ENCODE data around the gene ATG14. TPM values are rescaled to one million over a fixed set of nuclear protein-coding genes. Genes with fewer than 3 reads are reported as not detected.
"Not testable (repeated sequence)": the region's sequence is repeated elsewhere in the genome, so short reads cannot be mapped to it uniquely, and the experiment has no call there.

The ATG14 gene
- polyA plus RNA-seq, 1 donor = 15.1 TPM

DNA sequence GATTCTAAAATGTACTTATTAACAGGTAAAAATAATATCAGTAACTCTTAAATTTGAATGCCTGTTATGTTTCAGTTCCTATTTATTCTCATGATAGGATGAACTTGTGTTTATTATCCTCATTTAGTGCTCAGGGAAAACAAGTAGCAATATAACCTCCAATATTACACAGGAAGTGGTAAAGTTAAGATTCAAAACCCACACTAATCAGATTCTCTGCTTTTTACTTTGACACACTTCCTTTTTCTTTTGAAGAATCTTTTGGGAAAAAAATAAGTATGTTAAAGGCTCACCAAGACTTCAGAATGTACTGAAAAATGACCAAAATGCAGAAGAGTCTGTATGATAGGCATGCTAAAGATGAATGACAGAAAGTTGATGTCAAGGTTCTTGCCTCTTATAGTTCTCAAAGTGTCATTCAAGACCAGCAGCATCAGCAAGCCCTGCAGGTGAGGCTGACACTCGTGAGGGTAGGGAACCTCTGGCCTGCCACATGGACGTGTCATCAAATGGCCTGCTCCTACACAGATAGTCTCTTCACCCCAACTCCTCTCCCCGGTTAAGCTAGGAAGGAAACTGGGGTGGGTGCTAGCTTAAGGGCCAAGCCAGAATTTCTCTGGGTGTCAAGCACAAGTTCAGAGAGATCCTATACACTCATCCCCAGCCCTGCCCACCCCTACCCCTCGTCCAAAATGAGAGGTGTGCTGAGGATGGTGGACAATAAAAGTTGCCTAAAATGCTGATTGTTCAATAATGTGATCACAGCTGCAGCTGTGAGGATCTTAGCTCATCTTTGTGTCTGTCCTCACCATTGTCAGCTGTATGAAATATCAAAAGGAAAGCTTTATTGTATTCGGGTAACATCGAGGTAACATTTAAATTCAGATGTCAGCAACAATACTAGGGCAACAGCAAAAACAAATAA, 22.5 kb upstream of the ATG14 start:
- DNase-seq (ENCODE audit: low read depth) = no peak

DNA sequence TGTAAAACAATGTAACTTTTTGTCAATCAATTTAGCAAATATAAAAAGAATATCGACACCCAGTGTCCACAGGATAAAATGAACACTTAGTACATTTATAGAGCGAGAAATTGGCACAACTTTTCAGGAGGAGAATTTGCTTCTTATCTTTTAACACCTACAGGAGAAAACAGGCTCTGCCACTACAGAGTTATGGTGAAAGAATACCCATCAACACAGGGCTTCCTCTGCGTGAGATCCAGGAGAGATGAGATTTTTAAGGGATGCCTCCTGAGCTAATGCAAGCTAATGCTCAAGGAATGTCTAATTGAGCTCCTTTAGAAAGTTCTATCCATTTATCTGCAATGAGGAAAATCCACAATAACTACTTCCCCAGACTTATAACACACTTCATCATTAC, 21.0 kb upstream of the ATG14 start:
- no peak for DNase-seq (ENCODE audit: low read depth)

DNA sequence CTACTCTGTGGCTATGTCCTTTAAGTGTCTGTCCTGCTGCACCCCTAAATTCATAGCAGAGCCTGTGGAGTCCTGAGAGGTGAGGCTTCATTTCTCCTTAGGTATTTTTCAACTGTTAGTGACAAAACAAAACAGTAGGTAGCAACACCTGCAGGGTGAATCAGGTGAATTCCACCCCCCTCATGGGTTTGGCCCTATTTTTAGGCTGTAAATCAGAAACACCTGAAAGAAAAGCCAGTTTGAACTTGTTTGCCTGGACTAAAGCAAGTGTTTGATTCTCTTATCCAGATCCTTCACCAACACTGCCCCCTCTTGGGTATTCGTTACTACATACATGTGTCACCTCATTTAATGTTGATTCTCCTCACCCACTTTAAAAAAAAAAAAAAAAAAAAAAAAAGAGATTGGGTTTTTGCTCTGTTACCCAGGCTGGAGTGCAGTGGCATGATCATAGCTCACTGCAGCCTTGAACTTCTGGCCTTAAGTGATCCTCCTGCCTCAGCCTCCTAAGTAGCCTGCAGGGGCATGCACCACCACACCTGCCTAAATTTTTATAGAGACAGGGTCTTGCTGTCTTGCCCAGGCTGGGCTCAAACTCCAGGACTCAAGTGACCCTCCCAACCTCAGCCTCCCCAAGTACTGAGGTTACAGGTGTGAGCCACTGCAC, 18.5 kb upstream of the ATG14 start:
- no peak for DNase-seq (ENCODE audit: low read depth)

DNA sequence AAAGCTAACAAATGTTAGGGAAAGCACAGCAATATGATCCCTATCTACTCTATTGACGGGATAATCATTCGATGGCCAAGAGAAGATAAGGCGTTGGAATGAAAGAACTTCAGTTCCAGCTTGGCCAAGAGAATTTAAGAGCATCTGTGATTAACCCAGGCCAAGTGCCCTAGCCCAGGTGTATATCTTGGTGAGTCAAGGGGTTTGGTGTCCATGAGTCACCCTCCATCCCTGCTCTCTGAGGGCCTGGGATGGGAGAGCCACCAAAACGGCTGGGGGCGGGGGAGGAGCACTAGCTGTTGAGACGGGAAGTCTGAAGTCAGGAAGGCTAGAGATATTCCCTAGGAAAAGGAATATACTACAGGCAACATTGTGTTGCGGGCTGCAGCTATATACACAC, 15.8 kb upstream of the ATG14 start:
- DNase-seq (ENCODE audit: low read depth) = no peak

DNA sequence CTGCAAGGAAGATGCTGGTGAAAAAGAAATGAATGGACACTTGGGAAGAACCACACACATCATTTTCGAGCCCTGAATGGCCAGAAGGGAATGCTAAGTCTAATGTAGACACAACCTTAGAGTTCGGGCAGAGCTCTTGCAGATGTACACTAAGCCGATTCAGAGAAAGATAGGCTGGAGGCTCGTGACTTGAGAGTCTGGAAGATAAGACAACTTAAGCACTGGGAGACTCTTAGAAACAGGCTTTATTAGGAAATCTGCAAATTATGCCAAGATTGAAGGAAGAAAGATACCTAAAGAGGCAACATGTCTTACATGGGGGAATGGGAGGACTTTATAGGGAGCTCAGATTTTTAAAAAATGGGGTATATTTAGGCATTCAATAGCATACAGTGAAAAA, 15.3 kb upstream of the ATG14 start:
- no peak for DNase-seq (ENCODE audit: low read depth)

DNA sequence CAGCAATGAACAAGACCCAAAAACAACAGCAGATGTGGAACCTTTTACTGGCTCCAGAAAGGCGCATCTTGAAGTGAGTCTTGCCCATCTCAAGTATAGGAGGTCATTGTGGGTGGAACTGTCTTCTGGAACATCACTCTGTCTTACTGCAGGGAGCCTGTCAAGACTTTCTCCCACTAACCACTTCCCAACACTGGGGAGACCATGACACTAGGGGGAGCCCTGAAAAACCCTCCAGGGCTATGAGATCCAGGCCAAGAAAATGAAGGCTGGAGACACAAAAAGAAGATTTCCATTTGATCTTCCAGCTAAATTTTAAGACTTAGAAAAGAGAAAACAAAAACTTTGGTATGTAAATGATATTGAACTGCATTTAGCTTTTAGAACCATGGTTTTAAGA, 13.5 kb upstream of the ATG14 start:
- no peak for DNase-seq (ENCODE audit: low read depth)

DNA sequence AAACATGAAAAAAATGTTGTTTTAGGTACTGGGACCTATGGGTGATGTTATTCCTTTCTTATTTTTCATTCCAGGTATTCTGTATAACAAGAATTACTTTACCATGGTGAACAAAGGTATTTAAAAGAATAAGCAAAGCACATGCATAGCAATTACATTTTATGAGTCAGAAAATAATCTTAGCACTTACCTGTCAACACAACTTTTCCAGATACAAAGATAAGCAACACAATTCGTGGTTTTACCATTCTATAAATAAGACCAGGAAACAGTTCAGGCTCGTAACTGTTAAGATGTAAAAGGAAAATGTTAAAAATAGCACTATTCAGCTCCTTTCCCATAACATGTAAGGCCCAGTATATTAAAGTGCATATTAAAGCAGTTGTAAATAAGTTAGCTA, 12.3 kb upstream of the ATG14 start:
- no peak for DNase-seq (ENCODE audit: low read depth)

DNA sequence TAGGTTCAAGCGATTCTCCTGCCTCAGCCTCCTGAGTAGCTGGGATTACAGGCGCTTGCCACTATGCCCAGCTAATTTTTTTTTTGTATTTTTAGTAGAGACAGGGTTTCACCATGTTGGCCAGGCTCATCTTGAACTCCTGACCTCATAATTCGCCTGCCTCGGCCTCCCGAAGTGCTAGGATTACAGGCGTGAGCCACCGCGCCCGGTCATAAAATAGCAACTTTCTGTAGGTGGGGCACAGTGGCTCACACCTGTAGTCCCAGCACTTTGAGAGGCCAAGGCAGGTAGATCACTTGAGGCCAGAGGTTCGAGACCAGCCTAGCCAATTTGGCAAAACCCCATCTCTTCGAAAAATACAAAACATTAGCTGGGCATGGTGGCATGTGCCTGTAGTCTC, 10.7 kb upstream of the ATG14 start:
- DNase-seq (ENCODE audit: low read depth) = not testable (repeated sequence)

DNA sequence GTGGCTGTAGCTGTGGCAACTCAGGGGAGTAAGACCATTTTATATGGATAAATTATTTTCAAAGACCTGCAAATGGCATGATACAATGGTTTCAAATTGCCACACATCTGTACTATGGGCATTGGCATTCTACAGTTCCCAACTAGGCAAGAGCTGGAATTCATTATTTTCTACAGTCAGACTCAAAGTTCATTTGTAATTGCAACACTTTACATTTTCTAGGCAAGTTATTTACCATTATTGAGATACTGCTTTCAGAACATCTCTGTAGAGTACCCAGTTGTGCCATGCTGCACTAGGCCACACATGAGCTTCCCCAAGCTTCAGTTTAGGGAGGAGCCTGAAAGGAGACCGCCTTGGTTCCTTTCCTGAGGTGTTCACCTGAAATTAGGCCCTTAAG, 8.0 kb upstream of the ATG14 start:
- no peak for DNase-seq (ENCODE audit: low read depth)

DNA sequence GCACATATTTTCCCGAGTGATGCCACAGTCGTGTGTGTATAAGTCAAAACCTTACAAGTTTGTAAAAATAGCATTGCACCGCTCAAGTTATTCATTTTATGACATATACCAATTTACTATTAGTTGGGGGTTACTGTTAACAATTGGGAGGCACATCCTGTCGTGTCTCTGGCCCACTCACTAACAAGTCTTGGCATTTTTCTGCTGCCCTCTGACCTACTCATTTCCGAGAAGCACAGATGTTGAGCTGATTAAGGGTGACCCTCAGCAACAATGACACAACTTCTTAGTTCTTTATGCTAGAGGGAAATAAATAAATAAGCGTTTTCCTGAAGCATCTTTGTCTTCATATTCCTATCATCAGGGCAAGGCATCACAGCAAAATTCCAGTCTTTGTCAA, 6.8 kb upstream of the ATG14 start:
- no peak for DNase-seq (ENCODE audit: low read depth)

DNA sequence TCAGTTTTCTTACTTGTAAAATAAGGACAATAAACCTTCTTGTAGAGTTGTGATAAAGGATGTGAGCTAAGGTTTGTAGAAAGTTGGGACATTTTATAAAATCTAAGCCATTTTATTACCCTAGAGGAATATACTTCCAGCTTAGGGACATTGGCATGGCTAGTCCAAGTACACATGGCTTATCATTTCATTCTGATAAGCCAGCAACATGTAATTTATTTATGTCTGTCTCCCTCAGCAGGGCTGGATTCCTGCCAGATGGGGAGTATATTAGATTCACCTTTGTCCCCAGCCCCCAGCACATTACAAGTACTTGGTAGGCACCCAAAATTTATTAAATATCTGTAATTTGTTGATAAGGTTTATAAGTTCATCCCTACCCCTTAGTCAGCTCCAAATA, 6.3 kb upstream of the ATG14 start:
- no peak for DNase-seq (ENCODE audit: low read depth)

DNA sequence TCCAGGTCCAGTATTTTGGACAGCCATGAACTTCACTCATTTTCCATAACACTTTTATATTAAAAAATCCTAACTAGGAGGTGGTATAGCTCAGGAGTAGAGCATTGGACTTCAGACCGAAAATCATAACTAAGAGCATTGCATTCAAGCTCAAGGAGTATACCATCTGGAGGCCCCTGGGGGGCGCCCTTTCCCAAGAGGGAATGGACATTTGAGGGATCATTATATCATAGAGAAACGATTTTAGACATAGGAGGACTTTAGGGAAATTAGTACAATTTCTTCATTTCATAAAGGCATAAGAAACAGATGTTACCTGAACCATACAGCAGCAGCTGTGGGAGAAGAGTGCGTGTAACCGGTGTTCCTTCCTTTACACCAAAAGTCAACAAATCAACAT, 5.2 kb upstream of the ATG14 start:
- no peak for DNase-seq (ENCODE audit: low read depth)

DNA sequence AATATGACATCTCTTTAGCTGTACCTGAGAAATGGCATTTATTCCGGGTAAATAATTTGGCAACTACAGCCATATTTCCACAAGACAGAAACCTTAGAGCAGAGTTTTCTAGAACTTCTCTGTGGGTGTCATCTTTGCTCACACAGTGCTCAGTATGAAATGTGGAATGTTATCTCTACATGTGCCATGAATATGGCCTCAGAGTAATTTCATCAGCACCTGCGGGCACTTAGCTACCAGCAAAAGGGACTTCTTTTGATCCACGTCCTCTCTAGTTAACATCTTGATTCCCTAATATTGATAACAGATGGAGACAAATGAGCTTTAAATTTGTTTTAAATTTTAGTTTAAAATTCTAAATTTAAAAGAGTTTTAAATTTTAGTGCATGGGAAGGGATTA, 2.9 kb upstream of the ATG14 start:
- DNase-seq (ENCODE audit: low read depth) = no peak

DNA sequence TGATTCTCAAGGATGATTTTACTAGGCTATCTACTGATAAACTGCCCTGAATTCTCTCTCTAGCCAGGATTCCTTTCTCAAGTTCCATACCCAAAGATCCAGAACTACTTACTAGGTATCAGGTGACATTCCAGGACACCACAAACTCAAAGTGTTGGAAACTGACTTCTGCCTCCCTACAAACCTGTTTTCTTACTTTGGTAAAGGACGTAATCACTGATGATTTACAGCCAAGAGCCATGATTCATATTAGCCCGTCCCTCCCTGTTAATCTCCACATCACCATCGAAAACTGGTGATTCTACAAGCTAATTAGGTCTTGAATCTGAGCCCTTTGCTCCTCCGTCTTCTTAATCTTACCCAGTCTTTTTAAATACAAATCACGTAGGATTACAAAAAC, 1.0 kb upstream of the ATG14 start:
- DNase-seq (ENCODE audit: low read depth) = no peak

DNA sequence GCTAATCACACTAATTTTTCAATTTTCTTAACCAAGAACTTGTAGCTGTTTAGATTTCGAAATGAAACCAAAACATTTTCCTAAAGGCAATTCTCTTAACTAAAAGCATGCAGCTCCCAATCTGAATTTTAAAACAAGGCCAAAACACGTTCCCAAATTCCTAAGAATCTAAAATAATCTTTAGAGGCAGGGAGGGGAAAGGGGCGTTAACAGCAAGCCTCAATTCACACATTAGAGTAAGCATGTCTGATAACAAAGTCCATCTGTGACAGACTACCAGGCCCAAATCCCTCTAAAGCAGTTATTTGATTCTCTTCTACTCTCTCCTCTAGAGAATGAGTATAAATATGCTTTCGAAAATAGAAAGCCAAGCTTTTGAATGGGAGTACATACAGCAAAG, 754 bp downstream of the ATG14 start:
- DNase-seq (ENCODE audit: low read depth) = no peak

DNA sequence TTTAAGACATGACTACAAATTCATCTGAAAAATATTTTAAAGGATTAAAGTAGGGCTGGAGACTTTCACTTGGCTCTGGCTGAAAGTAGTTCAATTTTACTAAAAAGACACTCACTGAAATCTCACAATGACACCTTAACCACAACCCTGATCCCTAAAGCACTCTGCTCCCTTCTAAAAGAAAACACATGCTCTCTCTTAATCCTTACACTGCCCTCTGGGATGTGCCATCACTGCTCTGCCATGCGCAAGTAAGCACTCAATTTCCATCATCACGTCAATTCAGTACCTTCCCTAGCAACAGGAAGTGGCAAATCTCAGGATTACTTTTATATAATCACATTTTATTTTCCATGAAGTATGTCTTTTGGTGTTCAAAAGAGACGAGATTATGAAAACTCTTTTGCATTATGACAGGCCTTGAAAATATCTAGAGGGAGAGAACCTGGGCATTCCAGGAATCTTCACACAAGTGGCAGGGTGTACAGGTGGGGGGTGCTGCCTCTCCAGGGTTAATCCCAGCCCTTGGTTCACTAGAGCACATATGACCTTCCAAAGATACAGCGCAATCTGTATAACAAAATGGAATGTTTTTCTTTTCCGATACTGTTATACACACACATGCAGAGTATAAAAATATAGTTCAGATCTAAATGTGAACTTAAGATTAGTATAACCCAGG, 7.3 kb downstream of the ATG14 start:
- no peak for DNase-seq (ENCODE audit: low read depth)

DNA sequence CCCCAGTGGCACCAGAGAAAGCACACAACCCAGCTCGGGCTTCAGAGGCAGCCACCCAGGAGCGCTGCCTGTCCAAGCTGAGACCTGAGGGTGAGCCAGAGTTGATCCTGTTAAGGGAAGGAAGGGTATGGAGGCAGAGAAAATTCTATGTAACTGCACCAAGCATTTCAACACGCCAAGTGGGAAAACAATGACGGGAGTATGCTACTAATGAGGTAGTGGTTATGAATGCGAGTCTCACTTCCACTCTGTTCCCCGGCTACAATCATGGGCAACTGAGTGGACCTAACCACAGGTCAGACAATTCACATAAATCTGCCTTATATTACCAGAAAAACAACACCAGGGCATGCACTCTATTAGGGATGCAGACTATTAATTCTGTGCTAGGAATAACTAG, 9.9 kb downstream of the ATG14 start:
- DNase-seq (ENCODE audit: low read depth) = no peak

DNA sequence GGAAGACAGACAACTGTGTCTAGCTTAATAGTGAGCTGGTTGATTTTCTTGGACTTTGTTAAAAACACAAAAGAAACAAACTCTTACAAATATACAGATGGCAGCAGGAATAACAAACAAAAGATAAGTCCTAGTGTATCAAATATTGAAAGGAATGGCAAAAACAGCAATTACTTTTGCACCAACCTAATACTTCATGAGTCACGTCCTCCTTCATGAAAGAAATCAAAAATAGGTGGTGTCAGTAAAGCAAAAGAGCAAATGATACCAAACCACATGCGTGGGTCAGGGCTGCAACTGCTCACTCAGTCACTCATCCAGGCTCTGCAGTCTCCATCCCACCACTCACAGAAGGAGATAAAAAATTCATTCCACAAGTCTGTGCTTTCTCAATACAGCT, 11.8 kb downstream of the ATG14 start:
- no peak for DNase-seq (ENCODE audit: low read depth)

DNA sequence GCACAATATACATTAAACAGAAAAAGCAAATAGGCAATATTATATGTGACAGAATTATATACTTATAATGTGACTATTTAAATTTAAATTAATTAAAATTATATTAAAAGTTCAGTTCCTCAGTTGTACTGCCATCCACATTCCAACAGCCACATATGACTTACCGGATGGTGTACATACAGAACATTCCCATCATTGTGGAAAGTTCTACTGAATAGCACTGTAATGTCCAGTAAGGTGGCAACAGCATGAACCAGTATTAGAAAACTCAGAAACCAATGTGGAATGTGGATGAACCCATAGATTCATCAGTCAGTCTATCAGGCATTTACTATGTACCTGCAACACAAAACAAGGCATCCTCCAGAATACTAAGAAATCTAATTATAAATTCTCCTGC, 12.4 kb downstream of the ATG14 start:
- DNase-seq (ENCODE audit: low read depth) = no peak

DNA sequence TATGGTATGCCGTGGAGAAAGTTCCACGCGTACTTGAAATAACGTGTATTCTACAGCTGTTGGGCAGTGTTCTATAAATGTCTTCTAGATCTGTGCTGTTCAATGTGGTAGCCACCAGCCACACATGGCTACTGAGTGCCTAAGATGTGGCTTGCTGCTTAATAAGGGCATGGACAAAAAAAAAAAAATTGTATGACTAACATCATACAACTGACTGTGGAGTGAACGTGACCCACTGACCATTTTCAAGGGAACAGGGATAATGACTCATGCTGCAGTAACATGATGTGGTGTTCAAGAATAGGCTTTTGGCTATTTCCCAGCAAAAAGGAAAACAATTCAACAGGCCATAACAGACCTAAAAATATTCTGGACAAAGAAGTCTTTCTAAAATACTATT, 13.0 kb downstream of the ATG14 start:
- DNase-seq (ENCODE audit: low read depth) = no peak

DNA sequence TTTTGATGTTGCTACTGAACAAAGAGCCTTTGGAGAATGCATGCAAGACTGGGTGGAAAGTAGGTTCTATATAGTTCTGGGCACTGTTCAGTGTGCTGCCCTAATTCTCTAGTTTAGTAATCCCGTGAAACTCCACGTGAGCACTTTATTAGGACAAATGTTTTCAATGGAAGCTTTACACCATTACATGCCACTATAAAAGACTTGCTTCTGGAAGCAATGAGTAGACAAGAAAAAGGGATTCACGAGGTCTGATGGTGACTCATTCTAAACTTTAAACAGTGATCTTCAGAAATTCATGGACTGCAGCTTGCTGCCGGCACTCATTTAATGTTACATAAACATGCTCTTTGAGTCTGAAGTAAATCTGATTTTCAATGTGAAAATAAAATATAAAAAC, 22.3 kb downstream of the ATG14 start:
- no peak for DNase-seq (ENCODE audit: low read depth)

DNA sequence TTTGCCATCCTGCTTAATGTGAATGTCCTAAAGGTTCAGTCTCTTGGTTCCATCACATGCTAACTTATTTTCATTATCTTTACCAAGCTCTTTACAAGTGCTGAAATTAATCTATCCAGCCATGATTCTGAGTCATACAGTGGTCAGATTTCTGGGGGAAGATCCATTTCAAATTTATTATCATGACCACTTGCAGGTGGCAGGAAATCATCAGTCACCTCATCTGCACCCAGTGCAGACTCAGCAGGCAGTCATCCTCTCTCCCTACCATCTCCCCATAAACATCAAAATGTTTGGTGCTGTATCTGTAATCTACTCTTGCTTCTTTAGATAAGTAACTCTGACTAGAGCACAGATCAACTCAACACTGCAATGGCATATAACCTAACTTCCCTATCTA, 23.5 kb downstream of the ATG14 start:
- no peak for DNase-seq (ENCODE audit: low read depth)

DNA sequence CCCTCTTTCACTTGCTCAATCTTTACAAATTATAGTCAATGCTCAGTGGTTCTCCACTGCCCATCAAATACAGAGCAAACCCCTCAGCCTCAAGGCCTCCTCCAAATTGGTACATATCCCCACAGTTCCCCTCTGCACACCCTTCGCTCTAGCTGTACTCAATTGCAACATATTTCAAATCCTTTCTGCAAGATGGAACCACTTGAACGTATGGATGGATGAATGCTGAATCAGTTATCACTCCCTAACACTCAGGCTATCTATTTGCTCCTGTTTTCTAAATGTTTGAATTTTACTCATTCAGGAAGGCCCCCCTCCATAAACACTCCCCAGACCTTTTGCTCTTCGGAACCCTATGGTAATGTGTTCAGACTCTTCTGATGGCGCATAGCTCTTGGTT, 24.5 kb downstream of the ATG14 start:
- DNase-seq (ENCODE audit: low read depth) = no peak
